ENCODE measurements around the gene MMS19.

DNA sequence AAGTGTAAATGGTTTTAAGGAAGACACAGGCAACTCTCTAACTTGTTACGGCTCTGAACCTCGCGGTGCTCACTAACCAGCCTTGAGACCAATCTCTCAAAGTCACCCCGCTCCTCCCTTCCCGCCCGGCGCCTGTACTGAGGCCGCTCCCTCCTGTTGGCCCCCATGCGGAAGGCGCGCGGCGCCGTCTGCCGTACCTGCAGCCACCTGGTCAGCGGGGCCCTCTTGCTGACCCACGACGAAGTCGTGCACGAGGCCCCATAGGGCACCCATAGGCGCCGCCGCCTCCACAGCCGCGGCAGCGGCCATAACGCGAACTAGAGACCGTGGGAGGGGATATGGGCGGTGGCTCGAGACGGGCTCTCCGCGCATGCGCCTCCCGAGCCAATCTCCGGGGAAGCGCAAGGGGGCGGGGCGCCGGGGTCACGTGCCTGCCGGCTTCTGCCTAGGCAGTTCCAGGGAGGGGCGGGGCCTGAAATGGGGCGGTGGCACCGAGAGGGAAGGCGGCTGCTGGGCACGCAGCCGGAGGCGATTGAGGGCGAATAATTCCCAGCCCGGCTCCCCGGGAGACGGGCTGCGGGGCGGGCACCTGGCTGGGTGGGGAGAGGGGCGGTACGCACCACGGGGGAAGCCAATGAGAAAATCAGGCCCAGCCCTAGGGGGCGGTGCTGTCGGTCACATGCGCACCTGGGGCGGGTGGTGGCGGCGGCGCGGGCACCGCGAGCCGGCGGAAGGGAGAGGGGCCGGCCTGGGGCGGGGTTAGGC, at the start of gene MMS19:
- TF ChIP-seq POLR2A (IDR thresholded peaks at IDR 0.05), result peak; percentile 70 to 88 (median 85)
- TF ChIP-seq, protein P1, sequence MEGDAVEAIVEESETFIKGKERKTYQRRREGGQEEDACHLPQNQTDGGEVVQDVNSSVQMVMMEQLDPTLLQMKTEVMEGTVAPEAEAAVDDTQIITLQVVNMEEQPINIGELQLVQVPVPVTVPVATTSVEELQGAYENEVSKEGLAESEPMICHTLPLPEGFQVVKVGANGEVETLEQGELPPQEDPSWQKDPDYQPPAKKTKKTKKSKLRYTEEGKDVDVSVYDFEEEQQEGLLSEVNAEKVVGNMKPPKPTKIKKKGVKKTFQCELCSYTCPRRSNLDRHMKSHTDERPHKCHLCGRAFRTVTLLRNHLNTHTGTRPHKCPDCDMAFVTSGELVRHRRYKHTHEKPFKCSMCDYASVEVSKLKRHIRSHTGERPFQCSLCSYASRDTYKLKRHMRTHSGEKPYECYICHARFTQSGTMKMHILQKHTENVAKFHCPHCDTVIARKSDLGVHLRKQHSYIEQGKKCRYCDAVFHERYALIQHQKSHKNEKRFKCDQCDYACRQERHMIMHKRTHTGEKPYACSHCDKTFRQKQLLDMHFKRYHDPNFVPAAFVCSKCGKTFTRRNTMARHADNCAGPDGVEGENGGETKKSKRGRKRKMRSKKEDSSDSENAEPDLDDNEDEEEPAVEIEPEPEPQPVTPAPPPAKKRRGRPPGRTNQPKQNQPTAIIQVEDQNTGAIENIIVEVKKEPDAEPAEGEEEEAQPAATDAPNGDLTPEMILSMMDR (IDR thresholded peaks at IDR 0.05), result peak in 2 of 7 experiments; percentile 31 to 36
